Stimulated activated CD8-positive, alpha-beta memory T cell treated with anti-CD3 and anti-CD28 coated beads, Interleukin-15, amount 100 ng/mL, for 24 hours (primary cell): ENCODE data around the gene MARS1.

ENCODE experiments used
- DNase-seq: peaks from one replicate; pipeline ENCODE4 v3.0.0-alpha.2; 2020; ENCODE audit warnings: low read depth

The MARS1 gene

DNA sequence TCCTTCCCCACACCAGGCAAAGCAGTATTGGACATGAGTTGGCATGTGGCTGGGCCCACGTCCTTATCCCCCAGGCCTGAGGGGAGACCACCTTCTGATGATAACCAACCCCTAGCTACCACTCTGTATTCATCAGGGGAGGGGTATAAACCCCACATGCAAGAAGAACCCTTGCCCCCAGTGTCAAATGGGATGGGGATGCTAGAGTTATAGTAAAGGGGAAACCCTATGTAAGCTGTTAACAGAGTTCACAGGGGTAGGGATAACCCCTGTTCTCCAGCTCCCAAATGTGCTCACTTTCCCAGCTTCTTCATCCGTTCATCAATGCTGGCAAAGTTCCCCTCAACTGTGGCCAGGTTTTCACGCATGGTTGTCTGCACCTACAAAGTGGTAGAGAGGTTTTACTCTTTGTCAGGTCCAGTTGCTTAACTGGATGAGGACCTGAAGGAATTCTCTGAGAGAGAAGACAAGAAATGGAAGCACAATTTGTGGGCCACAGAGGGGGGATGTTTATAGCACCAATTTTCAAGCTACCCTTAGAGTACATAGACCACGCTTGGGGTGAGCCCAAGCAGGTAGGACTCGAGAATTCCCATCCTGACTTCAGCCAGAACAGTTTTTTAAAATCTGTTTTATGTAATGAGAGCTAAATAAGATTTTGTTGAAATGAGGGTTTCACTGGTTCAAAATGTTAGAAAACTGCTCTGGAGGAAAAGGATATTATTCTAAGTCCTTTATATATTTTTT lies 42.7 kb downstream of the MARS1 start:
- DNase-seq, result no peak

DNA sequence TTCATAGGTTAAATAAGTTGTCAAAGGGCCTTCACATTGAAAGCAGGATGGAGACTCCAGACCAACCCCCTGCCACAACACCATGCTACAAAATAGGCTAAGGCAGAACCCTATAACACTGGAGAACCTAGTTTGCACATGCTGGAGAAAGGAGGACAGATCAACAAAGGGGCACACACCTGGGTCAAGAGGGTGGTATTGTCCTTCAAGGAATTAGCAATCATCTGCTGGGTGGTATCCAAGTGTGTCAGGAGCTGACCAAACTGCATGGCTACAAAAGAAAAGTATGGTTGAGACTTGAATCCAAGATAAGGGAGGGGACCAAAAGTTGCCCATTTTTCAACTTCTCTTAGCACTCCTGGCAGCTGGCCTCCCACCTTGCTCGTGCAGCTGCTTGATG lies 44.0 kb downstream of the MARS1 start:
- DNase-seq, result no peak

DNA sequence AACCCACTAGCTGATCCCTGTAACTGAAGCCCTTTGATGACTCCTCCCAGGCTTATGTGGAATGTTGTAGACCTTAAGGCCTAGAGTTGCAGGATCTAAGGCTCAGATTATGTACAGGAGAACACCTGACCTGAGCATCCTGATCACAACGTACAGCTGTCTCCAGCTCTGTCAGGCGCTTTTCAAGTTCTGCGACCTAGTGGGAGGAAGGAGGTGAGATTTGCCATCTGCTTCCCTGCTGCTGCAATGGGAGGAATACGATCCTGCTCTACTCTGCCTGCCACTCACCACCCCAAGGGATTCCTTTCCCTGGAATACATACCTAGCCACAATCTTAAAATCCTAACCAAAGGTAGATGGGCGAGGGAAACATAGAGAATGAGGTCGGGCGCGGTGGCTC lies 45.2 kb downstream of the MARS1 start:
- DNase-seq, result no peak

DNA sequence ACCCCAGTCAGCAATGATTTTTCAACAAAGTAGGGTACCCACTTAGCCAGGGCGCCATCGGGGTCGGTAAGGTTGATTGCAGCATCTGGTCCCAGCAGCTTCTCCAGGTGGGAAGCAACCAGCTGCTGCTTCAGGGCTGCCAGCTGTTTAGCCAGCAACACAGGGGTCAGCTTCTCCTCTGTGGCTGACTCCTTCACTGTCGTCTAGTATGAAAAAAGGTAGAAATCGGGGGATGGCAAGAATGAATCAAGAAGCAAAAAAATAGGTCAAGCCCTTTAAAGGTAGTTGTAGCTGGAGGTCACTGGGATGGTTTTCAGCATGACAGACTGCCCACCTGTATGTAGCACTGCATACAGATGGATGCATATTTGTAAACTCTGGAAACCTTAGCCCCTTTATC lies 46.4 kb downstream of the MARS1 start:
- DNase-seq, result no peak

DNA sequence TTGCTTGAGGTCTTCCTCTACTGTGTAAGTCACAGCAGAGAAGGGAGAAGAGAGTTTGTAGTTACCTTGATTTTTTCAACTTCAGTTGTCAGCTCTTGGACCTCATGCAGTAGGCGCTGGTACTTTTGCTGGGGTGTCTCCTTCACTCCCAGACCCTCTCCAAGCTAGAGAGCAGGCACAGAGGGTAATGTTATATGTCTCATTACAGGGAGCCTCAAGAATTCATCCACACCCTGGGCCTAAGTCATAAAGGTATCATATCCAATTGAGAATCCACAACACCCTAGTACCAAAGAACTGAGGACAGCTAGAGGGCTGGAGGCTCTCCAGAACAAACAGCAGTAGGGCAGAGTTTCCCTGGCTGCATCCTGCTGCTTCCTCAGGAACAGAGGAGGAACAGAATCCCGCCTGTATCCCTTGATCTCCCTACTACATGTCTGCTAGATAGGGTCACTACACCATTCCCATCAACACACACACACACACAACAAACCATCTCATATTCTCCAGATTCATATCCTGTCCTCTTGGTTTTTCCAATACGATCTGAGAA lies 47.2 kb downstream of the MARS1 start:
- no peak for DNase-seq

DNA sequence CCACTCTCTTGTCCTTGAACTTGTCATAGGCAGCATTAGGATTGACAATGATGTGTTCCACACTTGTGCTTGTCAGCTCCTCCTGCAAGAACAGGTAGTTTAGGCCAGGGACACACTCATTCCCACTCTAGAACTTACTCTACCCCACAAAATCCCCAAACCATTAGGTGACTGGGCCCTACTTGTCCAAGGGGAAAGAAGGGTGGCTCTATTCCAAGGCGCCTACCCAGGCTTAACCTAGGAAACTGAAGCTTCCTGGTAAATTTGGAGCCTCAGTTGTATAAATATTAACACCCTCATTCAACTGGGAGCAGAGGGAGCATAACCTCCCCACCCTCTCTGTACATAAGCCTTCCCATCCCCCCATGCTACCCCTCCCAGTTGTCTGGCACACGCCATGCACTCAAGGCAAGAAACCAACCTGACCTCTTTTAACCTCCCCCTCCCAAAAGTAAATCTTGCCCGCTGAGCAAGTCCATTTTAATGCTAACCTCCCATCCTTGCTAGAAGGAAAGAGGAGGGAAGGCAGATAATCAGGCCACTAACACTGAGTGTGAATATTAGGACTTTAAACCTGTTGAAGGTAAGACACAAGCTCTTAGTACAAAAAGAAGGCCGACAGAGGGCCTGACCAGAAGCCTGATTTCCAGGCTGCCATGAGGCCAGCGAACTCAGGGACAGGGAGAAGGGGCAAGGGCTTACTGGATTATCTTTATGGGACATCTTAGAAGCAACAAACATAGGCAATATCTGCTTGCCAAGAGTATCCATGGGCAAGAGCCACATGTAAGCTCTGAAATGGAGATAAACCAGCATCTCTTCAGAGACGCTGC lies 48.1 kb downstream of the MARS1 start:
- DNase-seq, result no peak

DNA sequence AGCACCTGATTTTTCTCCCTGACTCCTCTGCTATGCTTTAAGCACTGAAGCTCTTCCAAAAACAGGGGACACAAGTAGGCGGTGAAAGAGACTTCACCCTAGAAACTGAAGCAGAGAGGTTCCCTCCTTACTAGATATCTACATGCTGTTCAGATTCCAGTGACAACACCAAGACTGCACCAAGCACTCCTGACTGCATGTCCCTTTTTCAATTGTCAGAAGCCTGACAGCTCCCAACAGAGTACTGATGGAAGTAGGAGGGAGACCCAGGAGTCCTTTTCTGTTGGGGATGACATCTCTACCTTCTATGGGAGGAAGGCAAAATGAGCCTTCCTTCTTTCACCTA lies 48.7 kb downstream of the MARS1 start:
- DNase-seq, result no peak

DNA sequence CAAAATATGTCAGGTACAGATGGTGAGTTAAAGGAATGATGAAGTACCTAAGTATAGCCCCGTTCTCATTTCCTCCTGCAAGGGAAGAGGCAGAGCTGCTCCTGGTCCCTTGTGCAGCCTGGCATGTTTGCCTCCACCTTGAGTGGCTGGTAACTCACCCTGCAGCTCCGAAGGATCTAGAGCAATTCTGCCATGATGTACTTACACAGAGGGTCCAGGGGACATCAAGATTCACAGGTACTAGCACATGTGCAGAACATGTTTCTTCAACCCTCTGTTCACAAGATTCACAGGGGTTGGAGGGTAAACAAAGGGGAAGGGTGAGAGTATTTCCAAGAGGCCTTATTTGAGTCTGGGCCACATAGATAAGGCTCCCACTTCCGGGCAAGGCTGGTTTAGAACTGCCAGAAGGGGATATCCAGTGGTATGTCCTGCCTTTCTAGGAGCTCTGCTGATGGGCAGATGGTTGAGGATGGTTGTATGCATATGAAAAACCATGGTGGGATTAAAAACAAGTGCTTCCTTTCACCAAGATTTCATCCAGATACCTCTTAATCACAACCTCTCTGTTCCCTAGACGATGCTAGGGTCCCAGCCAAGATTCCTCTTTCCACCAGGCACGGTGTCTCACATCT lies 51.4 kb downstream of the MARS1 start:
- no peak for DNase-seq

DNA sequence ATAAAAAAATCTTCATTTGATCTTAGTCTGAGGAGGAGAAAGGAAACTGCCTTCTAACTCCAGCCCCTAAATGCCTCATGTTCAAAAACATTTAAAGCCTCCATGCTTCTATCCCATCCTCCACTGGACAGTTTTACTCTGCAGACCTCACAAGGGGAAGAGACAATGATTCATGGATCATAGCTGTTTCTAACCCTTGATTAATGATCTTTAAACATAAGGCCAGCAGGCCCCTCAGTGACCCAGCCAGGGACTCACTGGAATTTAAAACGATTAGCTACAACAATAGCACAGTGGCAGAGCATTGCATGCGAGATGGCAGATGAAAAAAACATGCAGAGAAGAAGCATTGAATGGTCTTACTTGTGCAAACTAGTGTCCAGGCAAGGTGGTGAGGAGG lies 53.1 kb downstream of the MARS1 start:
- no peak for DNase-seq

DNA sequence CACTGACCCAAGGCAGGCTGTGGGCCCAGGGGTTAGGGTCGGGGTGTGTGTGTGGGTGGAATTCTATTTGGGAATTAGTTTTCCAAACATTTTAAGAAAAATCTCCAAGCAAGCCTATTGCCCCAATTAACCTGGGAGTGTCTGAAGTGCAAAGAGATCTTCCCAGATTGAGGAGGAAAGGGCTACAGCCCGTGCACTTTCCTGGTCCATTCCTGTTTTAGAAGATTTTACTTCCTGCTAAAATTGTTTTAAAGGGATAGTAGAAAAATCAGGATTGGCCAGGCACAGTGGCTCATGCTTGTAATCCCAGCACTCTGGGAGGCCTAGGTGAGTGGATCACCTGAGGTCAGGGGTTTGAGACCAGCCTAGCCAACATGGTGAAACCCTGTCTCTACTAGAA lies 53.8 kb downstream of the MARS1 start:
- DNase-seq, result no peak

DNA sequence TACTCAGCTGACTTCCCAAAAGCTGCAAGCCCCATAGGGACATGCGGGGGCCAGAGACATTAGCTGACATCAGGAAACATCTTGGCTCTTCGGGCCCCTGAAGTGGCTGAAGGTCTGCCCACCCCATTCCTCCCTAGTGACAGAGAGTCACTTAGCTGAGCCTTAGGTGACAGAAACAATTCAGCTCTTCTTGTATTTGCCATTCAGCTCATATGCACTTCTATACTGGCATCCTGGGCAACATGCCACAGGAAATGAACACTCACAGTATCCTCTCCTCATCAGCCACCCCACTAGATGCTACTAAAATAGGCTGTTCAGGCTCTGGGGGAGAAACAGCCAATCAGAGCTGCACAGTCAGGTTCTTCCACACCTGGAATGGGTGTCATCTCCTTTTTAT lies 55.7 kb downstream of the MARS1 start:
- no peak for DNase-seq

DNA sequence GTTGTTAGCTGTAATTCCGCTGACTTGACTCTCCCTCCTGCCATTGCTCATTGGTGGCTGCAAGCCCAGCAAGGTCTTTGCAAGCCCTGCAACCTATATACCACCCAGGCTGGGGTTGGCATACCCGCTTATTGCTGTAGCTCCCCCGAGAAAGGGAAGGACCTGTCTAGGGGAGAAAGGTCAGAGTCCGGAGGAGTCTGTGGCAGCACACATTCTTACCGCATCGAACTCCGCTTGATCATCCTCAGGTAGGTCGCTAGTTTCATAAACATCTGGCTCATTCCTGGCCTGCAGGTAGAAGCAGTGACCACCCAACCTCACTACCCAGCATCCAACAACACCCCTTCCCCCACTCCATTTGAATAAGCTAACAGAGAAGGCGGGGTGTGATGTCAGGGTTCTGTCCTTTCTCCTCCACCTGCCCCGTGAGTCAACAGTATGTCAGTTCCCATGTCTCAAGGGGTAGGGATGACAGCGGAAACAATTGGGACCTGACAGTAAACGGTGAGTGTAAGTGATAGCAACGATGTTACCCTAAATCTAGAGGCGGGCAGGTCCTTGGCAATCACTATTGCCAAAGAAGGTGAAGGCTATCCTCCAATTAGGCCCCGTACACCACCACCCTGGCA lies 58.1 kb downstream of the MARS1 start:
- DNase-seq, result no peak

DNA sequence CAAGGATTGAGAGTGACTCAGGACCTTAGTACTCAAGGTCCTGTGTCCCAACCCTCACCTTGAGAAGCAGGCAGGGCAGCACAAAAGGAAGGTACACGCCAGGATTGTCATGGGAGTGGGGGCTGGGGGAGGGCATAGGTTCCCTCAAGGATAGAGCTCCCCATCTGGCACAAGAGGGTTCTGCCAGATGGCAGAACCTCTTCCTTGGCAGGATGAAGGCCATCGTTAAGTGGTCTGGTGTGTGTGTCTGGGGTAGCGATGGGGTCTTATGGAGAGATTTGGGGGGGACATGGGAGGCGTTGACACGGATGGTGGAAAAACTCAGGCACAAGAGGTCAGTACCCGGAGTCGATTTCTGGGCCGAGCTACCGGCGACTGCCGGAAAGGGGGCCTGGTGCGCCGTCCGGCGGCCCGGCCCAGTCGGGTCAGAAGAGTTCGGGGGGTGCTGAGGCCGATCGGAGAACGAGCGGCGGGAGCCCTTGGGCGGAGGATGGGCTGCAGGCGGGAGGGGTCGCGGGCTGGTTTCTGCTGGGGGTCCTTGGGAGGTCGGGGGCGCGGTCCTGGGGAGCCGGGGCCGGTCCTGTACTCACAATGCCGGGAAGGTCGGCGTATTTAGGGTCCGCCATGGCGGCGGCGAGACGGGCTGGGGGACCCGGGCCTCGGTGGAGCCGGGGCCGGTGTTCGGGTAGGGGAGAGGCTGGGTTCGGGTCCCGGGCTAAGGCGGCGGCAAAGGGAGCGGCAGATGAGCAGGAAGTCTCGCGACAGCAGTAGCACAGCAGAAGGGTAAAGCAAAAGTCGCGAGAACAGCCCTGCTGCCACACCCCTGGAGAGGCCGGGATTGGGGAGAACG lies 58.8 kb downstream of the MARS1 start, which contains the start of gene DCTN2:
DCTN2 (minus strand) TSS at position 755 of the 850 bp plus-strand sequence; CDS start at position 626, 129 bp downstream.
- peak; percentile 65 for DNase-seq

DNA sequence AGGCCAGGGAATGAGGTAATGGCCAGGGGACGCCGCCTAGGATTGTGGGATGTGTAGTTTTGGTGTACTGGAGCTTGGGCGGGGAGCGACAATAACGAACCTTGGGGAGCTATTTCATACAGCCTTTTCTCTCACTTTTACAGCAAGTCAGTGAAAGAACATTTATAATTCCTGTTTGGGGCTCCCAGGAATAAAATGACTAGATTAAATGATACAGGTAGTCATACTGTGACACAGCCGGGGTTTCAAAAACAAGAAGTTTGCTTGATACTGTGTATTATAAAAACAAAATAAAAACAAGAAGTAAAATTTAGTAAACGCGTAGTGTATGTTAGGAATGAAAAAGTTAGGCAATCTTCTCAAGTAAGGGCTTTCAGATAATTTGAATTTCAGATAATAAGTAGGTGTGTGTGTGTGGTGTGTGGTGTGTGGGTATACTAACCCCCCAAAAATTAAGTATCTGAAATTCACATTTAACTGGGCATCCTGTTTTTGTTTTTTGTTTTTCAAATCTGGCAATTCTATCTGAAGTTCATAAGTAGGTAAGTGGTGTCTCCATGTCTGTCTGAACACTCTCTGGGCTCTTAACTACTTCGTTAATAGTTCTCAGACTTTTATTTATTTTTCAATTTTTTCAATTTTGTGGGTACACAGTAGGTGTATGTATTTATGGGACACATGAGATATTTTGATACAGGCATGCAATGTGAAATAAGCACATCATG lies 59.6 kb downstream of the MARS1 start:
- DNase-seq, result no peak

DNA sequence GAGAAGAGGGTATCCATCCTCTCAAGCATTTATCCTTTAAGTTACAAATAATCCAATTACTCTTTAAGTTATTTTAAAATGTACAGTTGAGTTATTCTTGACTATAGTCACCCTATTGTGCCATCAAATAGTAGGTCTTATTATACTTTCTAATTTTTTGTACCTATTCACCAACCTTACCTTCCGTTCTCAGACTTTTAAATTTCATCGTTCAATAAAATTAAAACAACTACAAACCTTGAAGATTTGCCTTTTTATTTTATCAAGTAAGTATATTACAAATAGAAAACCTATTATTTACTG lies 60.1 kb downstream of the MARS1 start:
- no peak for DNase-seq

DNA sequence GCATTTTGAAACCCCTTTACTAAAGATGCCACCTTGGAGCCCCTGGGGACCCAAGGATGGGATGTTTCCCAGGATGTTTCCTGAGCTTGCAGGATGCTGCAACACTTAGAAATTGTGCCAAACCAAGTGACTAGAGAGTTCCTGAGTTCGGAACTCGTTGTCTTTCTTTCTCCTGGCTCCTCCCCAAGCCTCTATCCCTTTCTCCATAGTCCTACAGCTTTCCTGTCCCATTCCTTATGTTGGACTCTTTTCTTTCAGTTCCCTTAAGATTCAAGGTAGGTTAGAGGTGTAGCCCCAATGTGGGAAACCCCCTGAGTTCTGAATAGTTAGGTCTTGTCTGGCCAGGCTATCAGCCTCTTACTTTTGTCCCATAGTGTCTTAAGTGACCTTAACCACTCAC lies 60.6 kb downstream of the MARS1 start:
- no peak for DNase-seq

DNA sequence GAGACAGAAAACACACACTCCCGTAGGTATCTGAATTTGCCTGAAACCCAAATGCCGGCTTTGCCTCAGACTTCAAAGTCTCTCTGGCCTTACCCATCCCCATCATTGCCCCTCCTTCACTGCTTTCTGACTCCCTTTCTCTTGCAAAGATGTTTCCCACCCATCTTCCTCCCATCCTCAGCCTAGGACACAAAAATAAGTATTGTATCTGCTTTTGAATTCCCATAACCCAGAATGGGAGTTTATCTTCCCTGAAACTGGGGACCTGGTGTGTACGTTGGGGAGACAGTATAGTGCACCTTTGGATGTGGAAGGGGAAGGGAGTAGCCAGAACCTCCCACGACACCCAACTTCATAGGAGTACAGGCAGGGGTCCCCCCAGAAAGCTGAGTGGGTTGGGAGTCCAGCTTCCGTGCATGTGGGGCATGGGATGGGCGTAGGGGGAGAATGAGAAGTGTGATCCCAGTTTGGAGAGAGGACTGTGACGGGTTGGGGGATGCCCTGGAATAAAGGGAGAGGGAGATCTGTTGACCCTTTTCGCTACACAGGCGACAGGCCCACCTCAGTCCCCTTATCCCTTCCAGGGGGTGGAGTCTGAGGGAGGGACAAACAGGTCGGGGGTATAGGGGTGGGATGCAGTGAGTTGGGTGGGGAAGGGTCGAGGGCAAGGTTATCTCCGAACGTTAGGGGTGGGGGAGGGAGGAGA lies 61.5 kb downstream of the MARS1 start:
- no peak for DNase-seq

DNA sequence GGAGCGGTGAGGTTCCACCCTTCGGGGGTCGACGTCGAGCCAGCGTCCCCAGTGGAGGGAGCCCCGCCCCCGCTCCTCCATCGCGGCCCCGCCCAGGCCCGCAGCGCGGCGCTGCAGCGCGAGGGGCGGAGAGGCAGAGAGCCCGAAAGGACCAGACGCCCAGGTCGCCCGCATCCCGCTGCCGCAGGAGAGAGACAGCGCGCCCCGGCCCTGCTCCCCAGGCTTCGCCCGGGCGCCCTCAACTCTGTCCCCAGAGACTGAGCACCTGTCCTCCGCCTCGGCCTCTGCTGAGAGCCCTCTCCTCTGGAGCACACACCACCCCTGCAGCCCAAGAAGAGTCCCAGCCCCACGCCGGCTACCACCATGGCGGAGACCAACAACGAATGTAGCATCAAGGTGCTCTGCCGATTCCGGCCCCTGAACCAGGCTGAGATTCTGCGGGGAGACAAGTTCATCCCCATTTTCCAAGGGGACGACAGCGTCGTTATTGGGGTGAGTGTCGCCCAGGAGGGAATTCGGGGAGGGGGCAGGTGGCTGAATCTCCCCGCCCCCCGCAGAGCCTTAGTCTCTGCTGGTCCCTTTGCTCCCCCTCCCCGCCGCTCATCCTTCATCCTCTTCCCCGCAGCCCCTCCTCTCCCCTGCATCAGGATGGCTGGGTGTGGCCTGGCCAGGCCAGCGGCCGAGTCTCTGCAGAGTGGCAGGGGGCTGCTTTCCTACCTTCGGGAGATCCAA lies 62.2 kb downstream of the MARS1 start, which contains the start of gene KIF5A:
KIF5A (plus strand) TSS at position 136 of the 732 bp plus-strand sequence; CDS start at position 364, 228 bp downstream.
- peak; percentile 30 for DNase-seq
